Measurements from ENCODE around the gene SDC4. TPM values are rescaled to one million over a fixed set of nuclear protein-coding genes. Genes with fewer than 3 reads are reported as not detected.
A peak's percentile ranks its signal among the peaks of the same experiment; 100 is the strongest.

SDC4 gene
- total and polyA plus RNA-seq, 2 experiments from 2014 or later = 28.5 to 39.9 TPM

DNA sequence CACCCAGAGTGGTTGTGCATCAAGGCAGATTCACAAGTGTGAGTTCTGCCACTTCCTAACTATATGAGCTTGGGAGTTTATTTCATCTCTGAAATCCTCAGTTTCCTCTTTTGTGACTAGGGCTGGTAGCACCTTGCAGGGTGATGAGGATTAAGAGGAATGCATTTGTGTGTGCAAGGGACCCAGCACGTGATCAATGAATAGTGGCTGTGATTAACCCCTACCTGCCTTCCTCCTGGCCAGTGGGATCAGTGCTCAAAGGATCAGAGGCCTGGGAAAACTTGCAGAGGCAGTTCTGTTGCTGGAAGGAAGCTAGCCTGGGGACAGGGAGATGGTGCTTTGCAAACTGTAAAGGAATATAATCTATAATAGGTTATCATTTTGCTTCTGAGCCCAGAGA lies 7.3 kb downstream of the SDC4 start:
- Histone ChIP-seq H3F3A (replicated peaks; ENCODE audit: low read depth) (0 out of 2 replicates have a peak, but pooled peaks cover 8% of the 10 kb centered on the region), H2AFZ (no peak overlapping the region), H3K4me3 (peak overlapping the region; percentile 46; the same call in 1 of the 2 replicates), H3K79me2 (replicated peaks; ENCODE audit: insufficient read depth) (peaks cover 92% of the 10 kb centered on the region), H3K4me1 (ENCODE audit: insufficient read depth) (peaks cover 78% of the 10 kb centered on the region), H3K27me3 (ENCODE audit: insufficient read depth) (no peaks in the 10 kb centered on the region), H3K4me2 (peak overlapping the region; percentile 98), H3K9me2 (ENCODE audit: insufficient read depth) (no peaks in the 10 kb centered on the region), H3K27ac (ENCODE audit: low read depth) (peak overlapping the region; percentile 96), H4K20me1 (replicated peaks; ENCODE audit: insufficient read depth) (0 out of 2 replicates have a peak, but pooled peaks cover 2% of the 10 kb centered on the region), H3K36me3 (ENCODE audit: insufficient read depth) (no peaks in the 10 kb centered on the region)
- Mint-ChIP-seq H3K4me1 (peaks cover 94% of the 10 kb centered on the region), H3K27me3 (ENCODE audit: insufficient read depth, low read depth, poor library complexity) (peaks cover 11% of the 10 kb centered on the region), H3K36me3 (ENCODE audit: low read depth) (peaks cover 20% of the 10 kb centered on the region), H3K4me3 (peak overlapping the region; percentile 71), H3K27ac (peak overlapping the region; percentile 96), H3K9me3 (no peaks in the 10 kb centered on the region)
- TF ChIP-seq STAT1 (IDR thresholded peaks at IDR 0.05; ENCODE audit: unreplicated experiment) (no peak), EZH2phosphoT487 (IDR thresholded peaks at IDR 0.05; ENCODE audit: unreplicated experiment) (no peak), CREB1 (CRISPR knock-in tag; IDR thresholded peaks at IDR 0.05; ENCODE audit: low read depth) (no peak), ZNF331 (CRISPR knock-in tag; IDR thresholded peaks at IDR 0.05; ENCODE audit: low read depth) (no peak), JUNB (IDR thresholded peaks at IDR 0.05; ENCODE audit: unreplicated experiment) (no peak), EZH2 (IDR thresholded peaks at IDR 0.05; ENCODE audit: low read depth, unreplicated experiment) (no peak), POLR2AphosphoS5 (IDR thresholded peaks at IDR 0.05; ENCODE audit: low read depth) (no peak), ZNF114 (CRISPR knock-in tag; IDR thresholded peaks at IDR 0.05) (no peak), NANOG (IDR thresholded peaks at IDR 0.05; ENCODE audit: borderline replicate concordance) (no peak)
- TF ChIP-seq, protein P1, sequence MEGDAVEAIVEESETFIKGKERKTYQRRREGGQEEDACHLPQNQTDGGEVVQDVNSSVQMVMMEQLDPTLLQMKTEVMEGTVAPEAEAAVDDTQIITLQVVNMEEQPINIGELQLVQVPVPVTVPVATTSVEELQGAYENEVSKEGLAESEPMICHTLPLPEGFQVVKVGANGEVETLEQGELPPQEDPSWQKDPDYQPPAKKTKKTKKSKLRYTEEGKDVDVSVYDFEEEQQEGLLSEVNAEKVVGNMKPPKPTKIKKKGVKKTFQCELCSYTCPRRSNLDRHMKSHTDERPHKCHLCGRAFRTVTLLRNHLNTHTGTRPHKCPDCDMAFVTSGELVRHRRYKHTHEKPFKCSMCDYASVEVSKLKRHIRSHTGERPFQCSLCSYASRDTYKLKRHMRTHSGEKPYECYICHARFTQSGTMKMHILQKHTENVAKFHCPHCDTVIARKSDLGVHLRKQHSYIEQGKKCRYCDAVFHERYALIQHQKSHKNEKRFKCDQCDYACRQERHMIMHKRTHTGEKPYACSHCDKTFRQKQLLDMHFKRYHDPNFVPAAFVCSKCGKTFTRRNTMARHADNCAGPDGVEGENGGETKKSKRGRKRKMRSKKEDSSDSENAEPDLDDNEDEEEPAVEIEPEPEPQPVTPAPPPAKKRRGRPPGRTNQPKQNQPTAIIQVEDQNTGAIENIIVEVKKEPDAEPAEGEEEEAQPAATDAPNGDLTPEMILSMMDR (conservative IDR thresholded peaks at IDR 0.05; ENCODE audit: low read depth in 2 of 2) = no peak
- TF ChIP-seq, protein P2, sequence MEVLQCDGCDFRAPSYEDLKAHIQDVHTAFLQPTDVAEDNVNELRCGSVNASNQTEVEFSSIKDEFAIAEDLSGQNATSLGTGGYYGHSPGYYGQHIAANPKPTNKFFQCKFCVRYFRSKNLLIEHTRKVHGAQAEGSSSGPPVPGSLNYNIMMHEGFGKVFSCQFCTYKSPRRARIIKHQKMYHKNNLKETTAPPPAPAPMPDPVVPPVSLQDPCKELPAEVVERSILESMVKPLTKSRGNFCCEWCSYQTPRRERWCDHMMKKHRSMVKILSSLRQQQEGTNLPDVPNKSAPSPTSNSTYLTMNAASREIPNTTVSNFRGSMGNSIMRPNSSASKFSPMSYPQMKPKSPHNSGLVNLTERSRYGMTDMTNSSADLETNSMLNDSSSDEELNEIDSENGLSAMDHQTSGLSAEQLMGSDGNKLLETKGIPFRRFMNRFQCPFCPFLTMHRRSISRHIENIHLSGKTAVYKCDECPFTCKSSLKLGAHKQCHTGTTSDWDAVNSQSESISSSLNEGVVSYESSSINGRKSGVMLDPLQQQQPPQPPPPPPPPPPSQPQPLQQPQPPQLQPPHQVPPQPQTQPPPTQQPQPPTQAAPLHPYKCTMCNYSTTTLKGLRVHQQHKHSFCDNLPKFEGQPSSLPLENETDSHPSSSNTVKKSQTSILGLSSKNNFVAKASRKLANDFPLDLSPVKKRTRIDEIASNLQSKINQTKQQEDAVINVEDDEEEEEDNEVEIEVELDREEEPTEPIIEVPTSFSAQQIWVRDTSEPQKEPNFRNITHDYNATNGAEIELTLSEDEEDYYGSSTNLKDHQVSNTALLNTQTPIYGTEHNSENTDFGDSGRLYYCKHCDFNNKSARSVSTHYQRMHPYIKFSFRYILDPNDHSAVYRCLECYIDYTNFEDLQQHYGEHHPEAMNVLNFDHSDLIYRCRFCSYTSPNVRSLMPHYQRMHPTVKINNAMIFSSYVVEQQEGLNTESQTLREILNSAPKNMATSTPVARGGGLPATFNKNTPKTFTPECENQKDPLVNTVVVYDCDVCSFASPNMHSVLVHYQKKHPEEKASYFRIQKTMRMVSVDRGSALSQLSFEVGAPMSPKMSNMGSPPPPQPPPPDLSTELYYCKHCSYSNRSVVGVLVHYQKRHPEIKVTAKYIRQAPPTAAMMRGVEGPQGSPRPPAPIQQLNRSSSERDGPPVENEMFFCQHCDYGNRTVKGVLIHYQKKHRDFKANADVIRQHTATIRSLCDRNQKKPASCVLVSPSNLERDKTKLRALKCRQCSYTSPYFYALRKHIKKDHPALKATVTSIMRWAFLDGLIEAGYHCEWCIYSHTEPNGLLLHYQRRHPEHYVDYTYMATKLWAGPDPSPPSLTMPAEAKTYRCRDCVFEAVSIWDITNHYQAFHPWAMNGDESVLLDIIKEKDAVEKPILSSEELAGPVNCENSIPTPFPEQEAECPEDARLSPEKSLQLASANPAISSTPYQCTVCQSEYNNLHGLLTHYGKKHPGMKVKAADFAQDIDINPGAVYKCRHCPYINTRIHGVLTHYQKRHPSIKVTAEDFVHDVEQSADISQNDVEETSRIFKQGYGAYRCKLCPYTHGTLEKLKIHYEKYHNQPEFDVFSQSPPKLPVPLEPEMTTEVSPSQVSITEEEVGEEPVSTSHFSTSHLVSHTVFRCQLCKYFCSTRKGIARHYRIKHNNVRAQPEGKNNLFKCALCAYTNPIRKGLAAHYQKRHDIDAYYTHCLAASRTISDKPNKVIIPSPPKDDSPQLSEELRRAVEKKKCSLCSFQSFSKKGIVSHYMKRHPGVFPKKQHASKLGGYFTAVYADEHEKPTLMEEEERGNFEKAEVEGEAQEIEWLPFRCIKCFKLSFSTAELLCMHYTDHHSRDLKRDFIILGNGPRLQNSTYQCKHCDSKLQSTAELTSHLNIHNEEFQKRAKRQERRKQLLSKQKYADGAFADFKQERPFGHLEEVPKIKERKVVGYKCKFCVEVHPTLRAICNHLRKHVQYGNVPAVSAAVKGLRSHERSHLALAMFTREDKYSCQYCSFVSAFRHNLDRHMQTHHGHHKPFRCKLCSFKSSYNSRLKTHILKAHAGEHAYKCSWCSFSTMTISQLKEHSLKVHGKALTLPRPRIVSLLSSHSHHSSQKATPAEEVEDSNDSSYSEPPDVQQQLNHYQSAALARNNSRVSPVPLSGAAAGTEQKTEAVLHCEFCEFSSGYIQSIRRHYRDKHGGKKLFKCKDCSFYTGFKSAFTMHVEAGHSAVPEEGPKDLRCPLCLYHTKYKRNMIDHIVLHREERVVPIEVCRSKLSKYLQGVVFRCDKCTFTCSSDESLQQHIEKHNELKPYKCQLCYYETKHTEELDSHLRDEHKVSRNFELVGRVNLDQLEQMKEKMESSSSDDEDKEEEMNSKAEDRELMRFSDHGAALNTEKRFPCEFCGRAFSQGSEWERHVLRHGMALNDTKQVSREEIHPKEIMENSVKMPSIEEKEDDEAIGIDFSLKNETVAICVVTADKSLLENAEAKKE (CRISPR knock-in tag; IDR thresholded peaks at IDR 0.05) = no peak
- TF ChIP-seq, protein P3, sequence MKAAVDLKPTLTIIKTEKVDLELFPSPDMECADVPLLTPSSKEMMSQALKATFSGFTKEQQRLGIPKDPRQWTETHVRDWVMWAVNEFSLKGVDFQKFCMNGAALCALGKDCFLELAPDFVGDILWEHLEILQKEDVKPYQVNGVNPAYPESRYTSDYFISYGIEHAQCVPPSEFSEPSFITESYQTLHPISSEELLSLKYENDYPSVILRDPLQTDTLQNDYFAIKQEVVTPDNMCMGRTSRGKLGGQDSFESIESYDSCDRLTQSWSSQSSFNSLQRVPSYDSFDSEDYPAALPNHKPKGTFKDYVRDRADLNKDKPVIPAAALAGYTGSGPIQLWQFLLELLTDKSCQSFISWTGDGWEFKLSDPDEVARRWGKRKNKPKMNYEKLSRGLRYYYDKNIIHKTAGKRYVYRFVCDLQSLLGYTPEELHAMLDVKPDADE (IDR thresholded peaks at IDR 0.05) = no peak
- TF ChIP-seq, protein P4, sequence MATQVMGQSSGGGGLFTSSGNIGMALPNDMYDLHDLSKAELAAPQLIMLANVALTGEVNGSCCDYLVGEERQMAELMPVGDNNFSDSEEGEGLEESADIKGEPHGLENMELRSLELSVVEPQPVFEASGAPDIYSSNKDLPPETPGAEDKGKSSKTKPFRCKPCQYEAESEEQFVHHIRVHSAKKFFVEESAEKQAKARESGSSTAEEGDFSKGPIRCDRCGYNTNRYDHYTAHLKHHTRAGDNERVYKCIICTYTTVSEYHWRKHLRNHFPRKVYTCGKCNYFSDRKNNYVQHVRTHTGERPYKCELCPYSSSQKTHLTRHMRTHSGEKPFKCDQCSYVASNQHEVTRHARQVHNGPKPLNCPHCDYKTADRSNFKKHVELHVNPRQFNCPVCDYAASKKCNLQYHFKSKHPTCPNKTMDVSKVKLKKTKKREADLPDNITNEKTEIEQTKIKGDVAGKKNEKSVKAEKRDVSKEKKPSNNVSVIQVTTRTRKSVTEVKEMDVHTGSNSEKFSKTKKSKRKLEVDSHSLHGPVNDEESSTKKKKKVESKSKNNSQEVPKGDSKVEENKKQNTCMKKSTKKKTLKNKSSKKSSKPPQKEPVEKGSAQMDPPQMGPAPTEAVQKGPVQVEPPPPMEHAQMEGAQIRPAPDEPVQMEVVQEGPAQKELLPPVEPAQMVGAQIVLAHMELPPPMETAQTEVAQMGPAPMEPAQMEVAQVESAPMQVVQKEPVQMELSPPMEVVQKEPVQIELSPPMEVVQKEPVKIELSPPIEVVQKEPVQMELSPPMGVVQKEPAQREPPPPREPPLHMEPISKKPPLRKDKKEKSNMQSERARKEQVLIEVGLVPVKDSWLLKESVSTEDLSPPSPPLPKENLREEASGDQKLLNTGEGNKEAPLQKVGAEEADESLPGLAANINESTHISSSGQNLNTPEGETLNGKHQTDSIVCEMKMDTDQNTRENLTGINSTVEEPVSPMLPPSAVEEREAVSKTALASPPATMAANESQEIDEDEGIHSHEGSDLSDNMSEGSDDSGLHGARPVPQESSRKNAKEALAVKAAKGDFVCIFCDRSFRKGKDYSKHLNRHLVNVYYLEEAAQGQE (IDR thresholded peaks at IDR 0.05; ENCODE audit: unreplicated experiment) = no peak
- ATAC-seq (peak; percentile 35), DNase-seq (ENCODE audit: low spot score) (peak; percentile 54)
